Neural cell (in vitro differentiated cells): ENCODE results near the gene ZSWIM7. TPM values are rescaled to one million over a fixed set of nuclear protein-coding genes. Genes with fewer than 3 reads are reported as not detected.

Source experiments
- H2AFZ ChIP-seq: fragments of 200-600, 300-800 bp; sonication (generic), shearing (Covaris generic); 2 replicates; pipeline ENCODE4 v1.6.0; 2014; ENCODE audit warnings: low read depth, mild to moderate bottlenecking, antibody characterized with exemption, low read length, moderate library complexity
- H3F3A ChIP-seq: fragments of 200-600 bp; shearing (Covaris generic); 2 replicates; pipeline ENCODE4 v1.6.1; 2016; ENCODE audit warnings: mild to moderate bottlenecking, moderate library complexity, mixed read lengths, antibody characterized with exemption, low read length; ENCODE audit not compliant: insufficient read depth, poor library complexity, severe bottlenecking
- H3K27ac ChIP-seq: fragments of 200-600, 300-800 bp; sonication (generic), shearing (Covaris generic); 2 replicates; pipeline ENCODE4 v1.5.1; 2014; ENCODE audit warnings: mild to moderate bottlenecking, low read length, moderate library complexity
- H3K27me3 ChIP-seq: fragments of 300-800, 200-600 bp; sonication (generic), shearing (Covaris generic); 2 replicates; pipeline ENCODE4 v1.6.0; 2014; ENCODE audit warnings: mild to moderate bottlenecking, low read depth, low read length, moderate library complexity; ENCODE audit not compliant: insufficient read depth
- H3K36me3 ChIP-seq: fragments of 300-800, 200-600 bp; sonication (generic), shearing (Covaris generic); 2 replicates; pipeline ENCODE4 v1.5.1; 2014; ENCODE audit warnings: mild to moderate bottlenecking, antibody characterized with exemption, low read length, moderate library complexity; ENCODE audit not compliant: insufficient read depth
- H3K4me2 ChIP-seq: fragments of 300-800, 200-600 bp; sonication (generic), shearing (Covaris generic); 2 replicates; pipeline ENCODE4 v1.6.0; 2014; ENCODE audit warnings: mild to moderate bottlenecking, low read length
- H3K4me3 ChIP-seq: fragments of 300-800, 200-600 bp; sonication (generic), shearing (Covaris generic); 2 replicates; pipeline ENCODE4 v1.5.1; 2014; ENCODE audit warnings: mild to moderate bottlenecking, low read length, moderate library complexity
- H3K79me2 ChIP-seq: fragments of 200-600 bp; shearing (Covaris generic); replicated peaks from 2 replicates; pipeline ENCODE4 v1.6.0; 2014; ENCODE audit warnings: mild to moderate bottlenecking, low read length, moderate library complexity; ENCODE audit not compliant: insufficient read depth
- H3K9ac ChIP-seq: fragments of 300-800, 200-600 bp; sonication (generic), shearing (Covaris generic); 2 replicates; pipeline ENCODE4 v1.6.1; 2016; ENCODE audit warnings: mild to moderate bottlenecking, low read length, mixed read lengths
- H3K9me2 ChIP-seq: fragments of 200-600 bp; shearing (Covaris generic); 2 replicates; pipeline ENCODE4 v1.6.1; 2016; ENCODE audit warnings: mild to moderate bottlenecking, low read length, mixed read lengths; ENCODE audit not compliant: insufficient read depth
- H3K9me3 ChIP-seq: fragments of 200-600, 300-800 bp; sonication (generic), shearing (Covaris generic); 2 replicates; pipeline ENCODE4 v1.6.1; 2016; ENCODE audit warnings: mild to moderate bottlenecking, mixed run types, low read length, moderate library complexity, mixed read lengths
- H4K20me1 ChIP-seq: fragments of 200-600 bp; shearing (Covaris generic); 2 replicates; pipeline ENCODE4 v1.6.1; 2016; ENCODE audit warnings: mild to moderate bottlenecking, mixed run types; ENCODE audit not compliant: insufficient read depth
- EP300 ChIP-seq: fragments of 450-650 bp; conservative IDR thresholded peaks from 2 replicates; pipeline ENCODE4 v1.6.1; 2014; ENCODE audit warnings: antibody characterized with exemption, mild to moderate bottlenecking, moderate library complexity; ENCODE audit not compliant: poor library complexity, severe bottlenecking
- EZH2 ChIP-seq: fragments of 200-600, 300-800 bp; shearing (Covaris generic), sonication (generic); IDR thresholded peaks from 2 replicates; pipeline ENCODE4 v1.6.1; 2014; ENCODE audit warnings: antibody characterized with exemption, low read length, borderline replicate concordance, mild to moderate bottlenecking; ENCODE audit not compliant: insufficient read depth, poor library complexity, severe bottlenecking
- MXI1 ChIP-seq: fragments of 450-650 bp; conservative IDR thresholded peaks from 2 replicates; pipeline ENCODE4 v1.6.1; 2014; ENCODE audit warnings: antibody characterized with exemption, mild to moderate bottlenecking; ENCODE audit not compliant: poor library complexity, severe bottlenecking
- POLR2AphosphoS5 ChIP-seq: IDR thresholded peaks from 2 replicates; pipeline ENCODE4 v1.6.1; 2012
- RAD21 ChIP-seq: fragments of 450-650 bp; conservative IDR thresholded peaks from 2 replicates; pipeline ENCODE4 v1.6.1; 2014; ENCODE audit warnings: antibody characterized with exemption, mild to moderate bottlenecking, moderate library complexity
- SMC3 ChIP-seq: fragments of 450-650 bp; conservative IDR thresholded peaks from 2 replicates; pipeline ENCODE4 v1.6.1; 2014; ENCODE audit warnings: antibody characterized with exemption, mild to moderate bottlenecking, moderate library complexity; ENCODE audit not compliant: poor library complexity
- TAF1 ChIP-seq: IDR thresholded peaks from 2 replicates; pipeline ENCODE4 v1.6.1; 2012; ENCODE audit warnings: low read depth
- polyA plus RNA-seq: library from polyadenylated mRNA; depleted of rRNA; stranded (reverse); fragments of >200 nt; gene quantifications from 2 replicates; pipeline ENCODE4 v1.2.3, GENCODE V29; 2014
- TF ChIP-seq, protein P1 (sequence below): fragments of 450-650 bp; IDR thresholded peaks from 2 replicates; pipeline ENCODE4 v1.5.1; 2014; ENCODE audit warnings: antibody characterized with exemption, mild to moderate bottlenecking, moderate library complexity; ENCODE audit not compliant: poor library complexity, severe bottlenecking
- TF ChIP-seq, protein P2 (sequence below): IDR thresholded peaks from 2 replicates; pipeline ENCODE4 v1.6.1; 2012; ENCODE audit warnings: borderline replicate concordance

ZSWIM7 gene
- polyA plus RNA-seq, 1 donor from 2014 or later, result 34.0 TPM

DNA sequence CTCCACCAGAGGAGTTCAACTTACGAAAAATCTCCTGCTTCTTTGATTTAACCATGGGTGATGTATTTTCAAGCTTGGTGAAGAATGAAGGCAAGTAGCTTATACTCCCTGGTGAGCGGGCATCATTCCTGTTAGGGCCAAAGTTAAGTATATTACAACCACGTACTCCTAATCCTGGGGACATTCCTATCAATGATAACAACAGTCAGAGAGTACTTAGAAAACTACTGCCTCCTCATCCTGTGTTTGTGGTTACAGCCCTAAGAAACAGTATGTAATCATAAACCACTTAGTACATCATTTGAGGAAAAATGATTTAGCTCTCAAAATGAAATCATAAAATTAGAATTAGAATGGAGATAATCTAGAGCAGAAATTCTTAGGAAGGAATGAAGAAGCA, 47.5 kb upstream of the ZSWIM7 start:
- H3K4me2 ChIP-seq, result no peak overlapping the region
- no peaks in the 10 kb centered on the region for H3K79me2 ChIP-seq
- no peak overlapping the region for H3K9ac ChIP-seq
- H3K4me3 ChIP-seq, result no peak overlapping the region
- H3K36me3 ChIP-seq, result peaks cover 3% of the 10 kb centered on the region
- peaks cover 2% of the 10 kb centered on the region for H3F3A ChIP-seq
- no peaks in the 10 kb centered on the region for H3K9me3 ChIP-seq
- H3K9me2 ChIP-seq, result no peaks in the 10 kb centered on the region
- no peaks in the 10 kb centered on the region for H4K20me1 ChIP-seq
- no peak overlapping the region for H3K27ac ChIP-seq
- H3K27me3 ChIP-seq, result no peaks in the 10 kb centered on the region
- no peak overlapping the region for H2AFZ ChIP-seq
- TF ChIP-seq SMC3, result no peak
- no peak for TF ChIP-seq TAF1
- no peak for TF ChIP-seq RAD21
- TF ChIP-seq MXI1, result no peak
- TF ChIP-seq EZH2, result no peak
- TF ChIP-seq, protein P1, sequence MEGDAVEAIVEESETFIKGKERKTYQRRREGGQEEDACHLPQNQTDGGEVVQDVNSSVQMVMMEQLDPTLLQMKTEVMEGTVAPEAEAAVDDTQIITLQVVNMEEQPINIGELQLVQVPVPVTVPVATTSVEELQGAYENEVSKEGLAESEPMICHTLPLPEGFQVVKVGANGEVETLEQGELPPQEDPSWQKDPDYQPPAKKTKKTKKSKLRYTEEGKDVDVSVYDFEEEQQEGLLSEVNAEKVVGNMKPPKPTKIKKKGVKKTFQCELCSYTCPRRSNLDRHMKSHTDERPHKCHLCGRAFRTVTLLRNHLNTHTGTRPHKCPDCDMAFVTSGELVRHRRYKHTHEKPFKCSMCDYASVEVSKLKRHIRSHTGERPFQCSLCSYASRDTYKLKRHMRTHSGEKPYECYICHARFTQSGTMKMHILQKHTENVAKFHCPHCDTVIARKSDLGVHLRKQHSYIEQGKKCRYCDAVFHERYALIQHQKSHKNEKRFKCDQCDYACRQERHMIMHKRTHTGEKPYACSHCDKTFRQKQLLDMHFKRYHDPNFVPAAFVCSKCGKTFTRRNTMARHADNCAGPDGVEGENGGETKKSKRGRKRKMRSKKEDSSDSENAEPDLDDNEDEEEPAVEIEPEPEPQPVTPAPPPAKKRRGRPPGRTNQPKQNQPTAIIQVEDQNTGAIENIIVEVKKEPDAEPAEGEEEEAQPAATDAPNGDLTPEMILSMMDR, result no peak
- no peak for TF ChIP-seq EP300
- TF ChIP-seq POLR2AphosphoS5, result no peak
- TF ChIP-seq, protein P2, sequence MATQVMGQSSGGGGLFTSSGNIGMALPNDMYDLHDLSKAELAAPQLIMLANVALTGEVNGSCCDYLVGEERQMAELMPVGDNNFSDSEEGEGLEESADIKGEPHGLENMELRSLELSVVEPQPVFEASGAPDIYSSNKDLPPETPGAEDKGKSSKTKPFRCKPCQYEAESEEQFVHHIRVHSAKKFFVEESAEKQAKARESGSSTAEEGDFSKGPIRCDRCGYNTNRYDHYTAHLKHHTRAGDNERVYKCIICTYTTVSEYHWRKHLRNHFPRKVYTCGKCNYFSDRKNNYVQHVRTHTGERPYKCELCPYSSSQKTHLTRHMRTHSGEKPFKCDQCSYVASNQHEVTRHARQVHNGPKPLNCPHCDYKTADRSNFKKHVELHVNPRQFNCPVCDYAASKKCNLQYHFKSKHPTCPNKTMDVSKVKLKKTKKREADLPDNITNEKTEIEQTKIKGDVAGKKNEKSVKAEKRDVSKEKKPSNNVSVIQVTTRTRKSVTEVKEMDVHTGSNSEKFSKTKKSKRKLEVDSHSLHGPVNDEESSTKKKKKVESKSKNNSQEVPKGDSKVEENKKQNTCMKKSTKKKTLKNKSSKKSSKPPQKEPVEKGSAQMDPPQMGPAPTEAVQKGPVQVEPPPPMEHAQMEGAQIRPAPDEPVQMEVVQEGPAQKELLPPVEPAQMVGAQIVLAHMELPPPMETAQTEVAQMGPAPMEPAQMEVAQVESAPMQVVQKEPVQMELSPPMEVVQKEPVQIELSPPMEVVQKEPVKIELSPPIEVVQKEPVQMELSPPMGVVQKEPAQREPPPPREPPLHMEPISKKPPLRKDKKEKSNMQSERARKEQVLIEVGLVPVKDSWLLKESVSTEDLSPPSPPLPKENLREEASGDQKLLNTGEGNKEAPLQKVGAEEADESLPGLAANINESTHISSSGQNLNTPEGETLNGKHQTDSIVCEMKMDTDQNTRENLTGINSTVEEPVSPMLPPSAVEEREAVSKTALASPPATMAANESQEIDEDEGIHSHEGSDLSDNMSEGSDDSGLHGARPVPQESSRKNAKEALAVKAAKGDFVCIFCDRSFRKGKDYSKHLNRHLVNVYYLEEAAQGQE, result no peak

DNA sequence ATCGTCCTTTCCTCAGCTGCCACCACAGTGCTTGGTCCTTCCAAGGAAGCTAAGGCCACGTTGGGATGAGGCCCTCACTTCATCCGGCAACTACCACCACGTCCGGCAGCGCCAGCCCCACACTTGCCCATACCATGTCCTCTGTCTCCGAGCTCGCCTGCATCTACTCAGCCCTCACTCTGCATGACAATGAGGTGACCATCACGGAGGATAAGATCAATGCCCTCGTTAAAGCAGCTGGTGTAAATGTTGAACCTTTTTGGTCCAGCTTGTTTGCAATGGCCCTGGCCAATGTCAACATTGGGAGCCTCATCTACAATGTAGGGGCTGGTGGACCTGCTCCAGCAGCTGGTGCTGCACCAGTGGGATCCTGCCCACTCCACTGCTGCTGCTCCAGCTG, 45.0 kb upstream of the ZSWIM7 start:
- H2AFZ ChIP-seq, result no peak overlapping the region
- no peak overlapping the region for H3K4me2 ChIP-seq
- H3K27me3 ChIP-seq, result no peaks in the 10 kb centered on the region
- H4K20me1 ChIP-seq, result no peaks in the 10 kb centered on the region
- H3K36me3 ChIP-seq, result peaks cover 3% of the 10 kb centered on the region
- no peak overlapping the region for H3K9ac ChIP-seq
- peaks cover 2% of the 10 kb centered on the region for H3F3A ChIP-seq
- H3K79me2 ChIP-seq, result no peaks in the 10 kb centered on the region
- H3K4me3 ChIP-seq, result no peak overlapping the region
- TF ChIP-seq, protein P2, result no peak
- no peak for TF ChIP-seq MXI1
- no peak for TF ChIP-seq TAF1
- TF ChIP-seq, protein P1, result no peak
- TF ChIP-seq SMC3, result no peak
- no peak for TF ChIP-seq EP300
- no peak for TF ChIP-seq POLR2AphosphoS5
- TF ChIP-seq RAD21, result no peak
- TF ChIP-seq EZH2, result no peak
- no peak overlapping the region for H3K27ac ChIP-seq
- H3K9me3 ChIP-seq, result no peaks in the 10 kb centered on the region
- no peaks in the 10 kb centered on the region for H3K9me2 ChIP-seq
